Measurements from ENCODE around the gene TECPR1.

The TECPR1 gene

DNA sequence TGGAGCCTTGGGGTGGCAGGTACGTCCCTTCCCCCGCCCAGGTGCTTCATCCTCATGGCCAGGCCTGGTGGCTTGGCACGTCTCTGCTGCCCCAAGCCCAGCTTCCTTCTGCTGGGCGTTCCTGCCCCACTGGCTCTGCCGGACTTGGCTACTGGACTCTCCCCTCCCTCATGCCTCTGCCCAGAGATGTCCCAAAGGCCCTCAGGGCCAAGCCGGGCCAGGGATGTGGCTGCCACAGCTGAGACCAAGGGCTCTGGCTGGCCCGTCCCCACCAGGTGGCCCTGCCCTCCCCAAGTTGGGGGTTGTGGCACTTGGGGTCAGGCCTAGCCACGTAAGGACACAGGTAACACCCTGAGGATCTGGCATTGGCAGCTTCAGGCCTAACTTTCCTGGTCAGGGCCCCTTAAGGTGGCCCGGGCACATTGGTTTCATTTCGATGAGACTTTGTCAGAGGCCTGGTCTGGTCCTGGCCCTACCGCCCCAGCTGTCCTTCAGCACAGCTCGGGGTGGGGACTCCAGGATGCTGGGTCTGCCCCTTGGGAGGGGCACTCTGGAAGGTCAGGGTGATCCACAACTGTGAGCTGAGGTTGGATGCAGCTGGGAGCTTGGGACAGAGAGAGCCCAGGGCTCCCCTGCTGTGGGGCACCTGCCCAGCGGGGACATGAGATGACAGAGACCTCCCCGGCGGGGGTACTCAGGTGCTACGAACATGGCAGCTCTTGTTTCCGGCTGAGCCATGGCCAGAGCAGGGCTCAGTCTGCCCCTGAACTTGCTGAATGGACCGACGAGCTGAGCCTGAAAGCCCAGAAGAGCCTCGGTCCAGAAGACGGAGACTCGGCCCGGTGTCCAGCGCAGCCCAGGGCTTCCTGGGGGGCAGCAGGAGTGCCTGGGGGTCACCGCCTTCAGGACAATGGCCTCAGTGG lies 37.9 kb downstream of the TECPR1 start:
- no peak overlapping the region for H3K4me3 ChIP-seq (ENCODE audit: control insufficient read depth in 1 of 7, extremely low read depth in 1 of 7, insufficient read depth in 4 of 7, low read depth in 2 of 7, low read length in 6 of 7)
- peaks cover 0 to 12% (median 0%) of the 10 kb centered on the region in 4 experiments for H3K36me3 ChIP-seq (ENCODE audit: control insufficient read depth in 4 of 4, insufficient read depth in 4 of 4, low read length in 3 of 4)
- no peak overlapping the region for H3K27ac ChIP-seq (ENCODE audit: insufficient read depth in 1 of 2, low read depth in 1 of 2, low read length in 2 of 2, poor library complexity in 1 of 2, severe bottlenecking in 2 of 2)
- 97% methylated on average over 24 of the region's 25 CpGs for WGBS (ENCODE audit: insufficient coverage)
- POLR2A ChIA-PET, result interaction anchor here (0.6 kb wide), 1 partner anchor 859 kb away, joined by 3 read pairs; no protein-coding TSS in a partner anchor
- no peak for DNase-seq
- CTCF ChIA-PET, result interaction anchor here (1.1 kb wide), 1 partner anchor 46 kb away, joined by 3 read pairs; no protein-coding TSS in a partner anchor
- H3K4me1 ChIP-seq (ENCODE audit: control extremely low read depth in 1 of 4, control insufficient read depth in 4 of 4, insufficient read depth in 4 of 4, low read length in 3 of 4), result peaks cover 0 to 20% (median 14%) of the 10 kb centered on the region in 4 experiments
- peaks cover 0 to 16% (median 2%) of the 10 kb centered on the region in 5 experiments for H3K27me3 ChIP-seq (replicated peaks in 2 of 5; ENCODE audit: control insufficient read depth in 4 of 5, insufficient read depth in 5 of 5, low read length in 4 of 5)
- H3K9me3 ChIP-seq (ENCODE audit: control extremely low read depth in 1 of 5, control insufficient read depth in 4 of 5, insufficient read depth in 2 of 5, low read depth in 1 of 5, low read length in 4 of 5), result no peaks in the 10 kb centered on the region

DNA sequence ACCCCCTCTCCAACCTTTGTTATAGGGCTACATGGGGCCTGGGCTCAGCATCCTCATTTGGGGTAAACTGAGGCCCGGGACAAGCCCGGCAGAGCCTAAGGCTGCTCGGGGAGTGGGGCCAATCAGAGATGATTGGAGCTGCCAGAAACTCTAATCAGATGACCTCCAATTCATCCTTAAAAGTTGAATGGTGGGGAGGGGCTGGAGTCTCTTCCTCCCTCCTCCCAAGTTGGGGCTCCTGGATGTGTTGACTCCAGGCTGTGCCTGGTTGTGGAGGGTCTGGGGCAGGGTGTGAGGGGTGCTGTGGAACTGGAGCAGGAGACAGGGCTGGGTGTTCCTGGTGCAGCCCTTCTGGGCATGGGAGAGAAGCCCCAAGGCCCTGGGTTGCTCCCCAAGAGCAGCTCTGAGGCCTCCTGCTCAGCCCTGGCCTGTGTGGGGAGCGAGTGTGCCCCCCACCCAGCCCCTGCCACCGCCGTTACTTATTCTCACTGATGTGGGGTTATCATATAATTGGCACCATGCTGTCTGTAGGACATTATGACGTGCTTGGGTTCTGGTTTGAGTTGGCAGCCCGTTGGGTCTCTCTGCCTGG lies 38.6 kb downstream of the TECPR1 start:
- H3K27me3 ChIP-seq (replicated peaks in 2 of 5; ENCODE audit: control insufficient read depth in 4 of 5, insufficient read depth in 5 of 5, low read length in 4 of 5), result peaks cover 0 to 16% (median 2%) of the 10 kb centered on the region in 5 experiments
- peaks cover 0 to 17% (median 12%) of the 10 kb centered on the region in 4 experiments for H3K4me1 ChIP-seq (ENCODE audit: control extremely low read depth in 1 of 4, control insufficient read depth in 4 of 4, insufficient read depth in 4 of 4, low read length in 3 of 4)
- CTCF ChIA-PET, result interaction anchor here (1.1 kb wide), 1 partner anchor 45 kb away, joined by 3 read pairs; no protein-coding TSS in a partner anchor
- no peak overlapping the region for H3K27ac ChIP-seq (ENCODE audit: insufficient read depth in 1 of 2, low read depth in 1 of 2, low read length in 2 of 2, poor library complexity in 1 of 2, severe bottlenecking in 2 of 2)
- H3K36me3 ChIP-seq (ENCODE audit: control insufficient read depth in 4 of 4, insufficient read depth in 4 of 4, low read length in 3 of 4), result peaks cover 0 to 13% (median 1%) of the 10 kb centered on the region in 4 experiments
- POLR2A ChIA-PET, result interaction anchor here (0.6 kb wide), 1 partner anchor 860 kb away, joined by 3 read pairs; no protein-coding TSS in a partner anchor
- 97% methylated on average over 5 of the region's 8 CpGs for WGBS (ENCODE audit: insufficient coverage)
- no peaks in the 10 kb centered on the region for H3K9me3 ChIP-seq (ENCODE audit: control extremely low read depth in 1 of 5, control insufficient read depth in 4 of 5, insufficient read depth in 2 of 5, low read depth in 1 of 5, low read length in 4 of 5)
- DNase-seq, result no peak
- no peak overlapping the region for H3K4me3 ChIP-seq (ENCODE audit: control insufficient read depth in 1 of 7, extremely low read depth in 1 of 7, insufficient read depth in 4 of 7, low read depth in 2 of 7, low read length in 6 of 7)

DNA sequence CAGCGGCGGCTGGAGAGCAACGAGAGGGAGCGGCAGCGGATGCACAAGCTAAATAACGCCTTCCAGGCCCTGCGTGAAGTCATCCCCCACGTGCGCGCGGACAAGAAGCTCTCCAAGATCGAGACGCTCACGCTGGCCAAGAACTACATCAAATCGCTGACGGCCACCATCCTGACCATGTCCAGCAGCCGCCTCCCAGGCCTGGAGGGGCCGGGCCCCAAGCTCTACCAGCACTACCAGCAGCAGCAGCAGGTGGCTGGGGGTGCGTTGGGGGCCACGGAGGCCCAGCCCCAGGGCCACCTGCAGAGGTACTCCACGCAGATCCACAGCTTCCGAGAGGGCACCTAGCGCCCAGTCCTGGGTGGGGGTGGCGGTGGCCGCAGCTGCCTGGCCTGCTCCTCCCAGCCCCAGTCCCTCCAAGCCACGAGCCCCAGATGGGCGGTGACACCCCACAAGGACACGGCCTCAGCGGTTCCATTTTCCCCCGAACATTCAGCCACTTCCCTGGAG lies 39.4 kb downstream of the TECPR1 start:
- H3K36me3 ChIP-seq (ENCODE audit: control insufficient read depth in 4 of 4, insufficient read depth in 4 of 4, low read length in 3 of 4), result peaks cover 0 to 13% (median 1%) of the 10 kb centered on the region in 4 experiments
- H3K9me3 ChIP-seq (ENCODE audit: control extremely low read depth in 1 of 5, control insufficient read depth in 4 of 5, insufficient read depth in 2 of 5, low read depth in 1 of 5, low read length in 4 of 5), result no peaks in the 10 kb centered on the region
- 94% methylated on average over 30 of the region's 30 CpGs for WGBS (ENCODE audit: insufficient coverage)
- no peak overlapping the region for H3K4me3 ChIP-seq (ENCODE audit: control insufficient read depth in 1 of 7, extremely low read depth in 1 of 7, insufficient read depth in 4 of 7, low read depth in 2 of 7, low read length in 6 of 7)
- ChIA-PET POLR2A (no interaction called here), CTCF (no interaction called here)
- no peak overlapping the region for H3K27ac ChIP-seq (ENCODE audit: insufficient read depth in 1 of 2, low read depth in 1 of 2, low read length in 2 of 2, poor library complexity in 1 of 2, severe bottlenecking in 2 of 2)
- no peak for DNase-seq
- H3K27me3 ChIP-seq (replicated peaks in 2 of 5; ENCODE audit: control insufficient read depth in 4 of 5, insufficient read depth in 5 of 5, low read length in 4 of 5), result peaks cover 0 to 16% (median 2%) of the 10 kb centered on the region in 5 experiments
- peaks cover 0 to 9% (median 5%) of the 10 kb centered on the region in 4 experiments for H3K4me1 ChIP-seq (ENCODE audit: control extremely low read depth in 1 of 4, control insufficient read depth in 4 of 4, insufficient read depth in 4 of 4, low read length in 3 of 4)

DNA sequence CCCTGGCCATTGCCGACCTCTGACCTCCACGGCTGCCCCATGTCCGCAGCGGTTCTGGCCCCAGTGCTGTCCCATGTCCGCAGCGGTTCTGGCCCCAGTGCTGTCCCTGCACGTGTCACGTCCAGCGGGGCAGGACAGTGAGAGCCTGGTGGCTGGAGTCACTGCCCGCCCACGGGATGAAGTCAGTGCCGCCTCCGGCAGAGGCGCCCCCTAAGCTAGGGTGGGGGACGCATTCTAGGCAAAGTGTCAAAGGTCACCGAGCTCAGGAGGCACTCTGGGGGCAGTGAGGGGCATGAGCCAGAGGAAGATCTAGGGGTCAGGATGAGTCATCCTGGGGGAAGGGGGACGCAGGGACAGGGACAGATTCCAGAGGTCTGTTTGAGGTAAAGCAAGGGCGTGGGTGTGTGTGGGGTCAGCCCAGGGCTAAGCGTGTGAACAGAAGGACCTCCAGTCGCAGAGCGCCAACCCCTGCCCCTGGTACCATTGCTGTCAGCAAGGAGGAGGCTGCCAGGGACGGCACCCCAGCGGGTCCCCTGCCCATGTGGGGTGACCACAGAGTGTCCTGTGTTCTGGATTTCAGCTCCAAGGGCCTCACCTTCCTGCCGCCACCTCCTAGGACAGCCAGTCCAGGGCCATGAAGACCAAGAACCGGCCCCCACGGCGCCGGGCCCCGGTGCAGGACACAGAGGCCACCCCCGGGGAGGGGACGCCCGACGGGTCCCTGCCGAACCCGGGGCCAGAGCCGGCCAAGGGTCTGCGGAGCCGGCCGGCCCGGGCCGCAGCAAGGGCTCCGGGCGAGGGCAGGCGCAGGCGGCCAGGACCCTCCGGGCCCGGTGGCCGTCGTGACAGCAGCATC lies 40.1 kb downstream of the TECPR1 start:
- H3K4me3 ChIP-seq (ENCODE audit: control insufficient read depth in 1 of 7, extremely low read depth in 1 of 7, insufficient read depth in 4 of 7, low read depth in 2 of 7, low read length in 6 of 7), result peak overlapping the region in 2 of 7 experiments; percentile 33 to 36
- peaks cover 0 to 5% (median 2%) of the 10 kb centered on the region in 4 experiments for H3K4me1 ChIP-seq (ENCODE audit: control extremely low read depth in 1 of 4, control insufficient read depth in 4 of 4, insufficient read depth in 4 of 4, low read length in 3 of 4)
- peak in 2 of 3 donors; percentile 3 to 23 for DNase-seq
- H3K27ac ChIP-seq (ENCODE audit: insufficient read depth in 1 of 2, low read depth in 1 of 2, low read length in 2 of 2, poor library complexity in 1 of 2, severe bottlenecking in 2 of 2), result no peak overlapping the region
- POLR2A ChIA-PET, result no interaction called here
- CTCF ChIA-PET, result interaction anchor here (1.2 kb wide), 1 partner anchor 9 kb away, joined by 5 read pairs; no protein-coding TSS in a partner anchor
- no peaks in the 10 kb centered on the region for H3K9me3 ChIP-seq (ENCODE audit: control extremely low read depth in 1 of 5, control insufficient read depth in 4 of 5, insufficient read depth in 2 of 5, low read depth in 1 of 5, low read length in 4 of 5)
- peaks cover 0 to 16% (median 2%) of the 10 kb centered on the region in 5 experiments for H3K27me3 ChIP-seq (replicated peaks in 2 of 5; ENCODE audit: control insufficient read depth in 4 of 5, insufficient read depth in 5 of 5, low read length in 4 of 5)
- 90% methylated on average over 47 of the region's 49 CpGs for WGBS (ENCODE audit: insufficient coverage)
- peaks cover 0 to 11% (median 3%) of the 10 kb centered on the region in 4 experiments for H3K36me3 ChIP-seq (ENCODE audit: control insufficient read depth in 4 of 4, insufficient read depth in 4 of 4, low read length in 3 of 4)

DNA sequence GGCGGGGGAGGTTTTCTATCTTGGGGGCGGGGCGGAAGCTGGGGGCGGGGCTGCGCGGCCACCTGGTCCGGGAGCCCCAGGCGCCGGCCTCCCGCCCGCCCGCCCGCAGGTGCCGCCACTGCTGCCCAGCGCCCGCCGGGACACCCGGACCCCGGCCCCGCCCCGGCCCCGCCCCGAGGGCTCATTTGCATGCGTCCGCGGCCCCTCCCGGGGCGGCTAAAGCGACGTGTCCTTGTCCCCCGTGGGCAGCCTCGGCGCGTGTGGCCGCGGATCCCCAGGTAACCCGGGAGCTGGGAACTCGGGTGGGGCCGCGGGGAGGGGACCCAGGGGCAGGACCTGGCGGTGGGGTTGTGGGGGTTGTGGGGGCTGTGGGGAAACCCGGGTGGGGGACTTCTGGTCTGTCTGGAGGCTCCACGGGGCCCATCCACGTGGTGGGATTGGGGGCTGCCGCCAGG lies 40.8 kb downstream of the TECPR1 start, which contains the start of gene BHLHA15:
Gene BHLHA15 (plus strand): TSS at position 219 of the 455 bp plus-strand sequence. CDS start 871 bp downstream, outside the sequence.
- H3K9me3 ChIP-seq (ENCODE audit: control extremely low read depth in 1 of 5, control insufficient read depth in 4 of 5, insufficient read depth in 2 of 5, low read depth in 1 of 5, low read length in 4 of 5), result no peaks in the 10 kb centered on the region
- POLR2A ChIA-PET, result no interaction called here
- peaks cover 0 to 5% (median 2%) of the 10 kb centered on the region in 4 experiments for H3K4me1 ChIP-seq (ENCODE audit: control extremely low read depth in 1 of 4, control insufficient read depth in 4 of 4, insufficient read depth in 4 of 4, low read length in 3 of 4)
- peak within 1 kb of the TSS in 2 of 7 experiments; percentile 33 to 36 for H3K4me3 ChIP-seq (ENCODE audit: control insufficient read depth in 1 of 7, extremely low read depth in 1 of 7, insufficient read depth in 4 of 7, low read depth in 2 of 7, low read length in 6 of 7)
- H3K27ac ChIP-seq (ENCODE audit: insufficient read depth in 1 of 2, low read depth in 1 of 2, low read length in 2 of 2, poor library complexity in 1 of 2, severe bottlenecking in 2 of 2), result no peak within 1 kb of the TSS
- CTCF ChIA-PET, result interaction anchor here (1.2 kb wide), 1 partner anchor 9 kb away, joined by 5 read pairs; no protein-coding TSS in a partner anchor
- H3K36me3 ChIP-seq (ENCODE audit: control insufficient read depth in 4 of 4, insufficient read depth in 4 of 4, low read length in 3 of 4), result peaks cover 2 to 17% (median 7%) of the 10 kb centered on the region in 4 experiments
- peak in 2 of 3 donors; percentile 5 to 6 for DNase-seq
- WGBS (ENCODE audit: insufficient coverage), result 6% methylated on average over 11 of the region's 45 CpGs
- peaks cover 0 to 16% (median 2%) of the 10 kb centered on the region in 5 experiments for H3K27me3 ChIP-seq (replicated peaks in 2 of 5; ENCODE audit: control insufficient read depth in 4 of 5, insufficient read depth in 5 of 5, low read length in 4 of 5)

DNA sequence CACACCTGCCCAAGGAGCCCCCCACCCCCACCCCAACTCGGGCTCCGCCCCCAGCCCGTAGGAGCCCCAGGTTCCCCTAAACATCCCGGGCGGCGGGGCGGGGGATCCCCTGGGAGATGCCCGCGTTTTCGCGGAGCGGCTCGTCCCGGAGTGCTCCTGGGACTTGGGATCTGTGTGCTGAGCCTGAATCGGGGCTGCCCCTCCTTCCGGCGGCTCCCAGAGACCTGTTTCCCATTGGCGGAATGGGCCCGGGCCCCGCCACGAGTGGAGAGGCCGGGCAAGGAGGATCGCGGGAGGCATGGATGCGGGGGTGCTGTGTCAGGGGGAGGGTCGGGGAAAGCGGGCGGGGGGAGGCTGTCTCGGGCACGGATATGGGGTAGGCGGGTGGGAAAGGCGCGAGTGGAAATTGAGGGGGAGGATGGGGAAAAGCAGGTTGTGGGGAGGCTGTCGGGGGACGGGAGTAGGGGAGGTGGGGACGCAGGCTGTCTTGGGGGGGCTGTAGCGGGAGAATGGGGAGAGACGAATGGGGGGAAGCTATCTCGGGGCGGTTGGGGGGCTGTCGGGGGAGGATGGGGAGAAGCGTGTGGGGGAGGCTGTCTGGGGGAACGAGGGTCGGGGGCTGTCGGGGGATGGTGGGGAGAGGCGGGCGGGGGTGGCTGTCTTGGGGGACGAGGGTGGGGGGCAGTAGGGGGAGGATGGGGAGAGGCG lies 41.4 kb downstream of the TECPR1 start:
- POLR2A ChIA-PET, result no interaction called here
- Histone ChIP-seq H3K36me3 (ENCODE audit: control insufficient read depth in 4 of 4, insufficient read depth in 4 of 4, low read length in 3 of 4) (peaks cover 4 to 15% (median 10%) of the 10 kb centered on the region in 4 experiments), H3K27ac (ENCODE audit: insufficient read depth in 1 of 2, low read depth in 1 of 2, low read length in 2 of 2, poor library complexity in 1 of 2, severe bottlenecking in 2 of 2) (no peak overlapping the region), H3K27me3 (replicated peaks in 2 of 5; ENCODE audit: control insufficient read depth in 4 of 5, insufficient read depth in 5 of 5, low read length in 4 of 5) (peaks cover 0 to 16% (median 2%) of the 10 kb centered on the region in 5 experiments), H3K4me1 (ENCODE audit: control extremely low read depth in 1 of 4, control insufficient read depth in 4 of 4, insufficient read depth in 4 of 4, low read length in 3 of 4) (peaks cover 0 to 5% (median 2%) of the 10 kb centered on the region in 4 experiments), H3K4me3 (ENCODE audit: control insufficient read depth in 1 of 7, extremely low read depth in 1 of 7, insufficient read depth in 4 of 7, low read depth in 2 of 7, low read length in 6 of 7) (peak overlapping the region in 1 of 7 experiments; percentile 33), H3K9me3 (ENCODE audit: control extremely low read depth in 1 of 5, control insufficient read depth in 4 of 5, insufficient read depth in 2 of 5, low read depth in 1 of 5, low read length in 4 of 5) (no peaks in the 10 kb centered on the region)
- DNase-seq, result no peak
- CTCF ChIA-PET, result no interaction called here
- WGBS (ENCODE audit: insufficient coverage), result 10% methylated on average over 11 of the region's 49 CpGs

Measured in common myeloid progenitor, CD34-positive (primary cell).